HG02759 (cell line): ENCODE results near the gene SPSB3.

Experiments
- ATAC-seq: cut with Tn5 transposase; IDR thresholded peaks from one replicate; pipeline ENCODE4 v1.9.1; 2021; ENCODE audit warnings: mild to moderate bottlenecking, moderate library complexity; ENCODE audit not compliant: unreplicated experiment

The SPSB3 gene

DNA sequence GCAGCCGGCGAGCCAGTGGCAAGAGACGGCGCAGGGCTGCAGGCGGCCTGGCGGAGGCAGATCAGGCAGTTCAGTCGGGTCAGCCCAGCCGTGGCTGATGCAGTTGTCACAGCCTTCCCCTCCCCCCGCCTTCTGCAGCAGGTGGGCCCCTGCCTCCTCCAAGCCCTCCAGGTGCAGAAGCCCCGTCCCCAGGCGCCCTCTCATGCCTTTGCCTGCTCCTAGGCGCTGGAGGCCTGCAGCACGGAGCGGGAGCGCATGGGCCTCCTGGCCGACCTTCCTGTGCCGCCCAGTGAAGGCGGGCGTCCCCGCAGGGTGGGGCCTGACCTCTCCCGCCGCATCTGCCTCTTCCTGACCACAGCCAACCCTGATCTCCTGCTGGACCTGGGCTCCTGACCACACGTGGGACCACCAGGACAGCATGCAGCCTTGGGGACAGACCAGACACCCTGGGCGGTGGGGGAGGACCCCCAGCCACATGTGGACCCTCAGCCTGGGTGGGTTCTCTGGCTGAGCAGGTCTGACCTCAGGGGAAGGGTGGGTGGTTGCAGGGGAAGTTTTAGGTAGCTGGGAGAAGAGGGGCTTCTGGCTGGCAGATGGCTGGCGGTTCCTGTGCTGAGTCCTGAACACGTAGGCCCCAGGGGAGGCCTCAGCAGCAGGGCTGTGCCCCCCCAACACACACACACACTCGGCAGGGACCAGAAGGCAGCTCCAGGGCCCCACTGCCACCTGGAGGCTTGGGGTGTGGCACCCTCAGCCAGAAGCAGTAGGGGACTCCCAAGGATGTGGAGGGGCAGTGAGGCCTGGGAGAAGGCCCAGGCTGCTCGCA is 6.3 kb downstream of the SPSB3 start:
- no peak for ATAC-seq

GRCh38 chr16:1775006-1775845 is 7.1 kb downstream of the SPSB3 start:
- no peak for ATAC-seq

GRCh38 chr16:1774448-1774780 is 8.0 kb downstream of the SPSB3 start:
- ATAC-seq, result no peak

- no peak for ATAC-seq
These were observed 8.5 kb downstream of the SPSB3 start for GRCh38 chr16:1773703-1774447.

GRCh38 chr16:1772908-1773702 is 9.3 kb downstream of the SPSB3 start, which contains the start of gene MRPS34:
TSS of gene MRPS34 (minus strand) at chr16:1773134. CDS start at chr16:1773119, 15 bp downstream.
- ATAC-seq, result peak; percentile 62

GRCh38 chr16:1772362-1772907 is 9.9 kb downstream of the SPSB3 start, which contains the start of gene EME2:
TSS of gene EME2 (plus strand) at chr16:1772810. CDS start at chr16:1773228, 418 bp downstream.
- ATAC-seq, result peak; percentile 10

DNA sequence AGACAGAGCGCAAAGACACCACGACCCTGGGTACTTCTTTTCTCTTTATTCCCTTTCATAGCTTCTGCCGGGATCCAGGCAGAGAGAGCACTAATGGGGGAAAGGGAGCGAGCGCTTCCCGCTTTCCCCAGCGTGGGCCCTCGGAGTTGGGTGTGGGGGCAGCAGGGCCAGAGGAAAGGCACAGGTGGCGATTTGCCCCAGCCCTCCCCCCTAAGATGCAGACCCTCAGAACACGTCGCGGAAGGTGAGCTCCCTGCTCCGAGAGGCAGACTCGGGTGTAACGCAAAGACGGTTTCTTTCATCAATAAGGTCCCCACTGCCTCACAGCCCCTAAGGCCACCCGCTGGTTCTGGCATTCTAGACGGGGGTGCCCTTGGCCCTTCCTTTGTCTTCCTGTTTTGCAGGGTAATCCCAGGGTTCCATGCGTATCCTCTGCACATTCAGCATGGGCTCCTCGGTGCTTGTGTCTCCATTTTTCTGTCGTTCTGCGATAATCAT is 10.5 kb downstream of the SPSB3 start:
- no peak for ATAC-seq

DNA sequence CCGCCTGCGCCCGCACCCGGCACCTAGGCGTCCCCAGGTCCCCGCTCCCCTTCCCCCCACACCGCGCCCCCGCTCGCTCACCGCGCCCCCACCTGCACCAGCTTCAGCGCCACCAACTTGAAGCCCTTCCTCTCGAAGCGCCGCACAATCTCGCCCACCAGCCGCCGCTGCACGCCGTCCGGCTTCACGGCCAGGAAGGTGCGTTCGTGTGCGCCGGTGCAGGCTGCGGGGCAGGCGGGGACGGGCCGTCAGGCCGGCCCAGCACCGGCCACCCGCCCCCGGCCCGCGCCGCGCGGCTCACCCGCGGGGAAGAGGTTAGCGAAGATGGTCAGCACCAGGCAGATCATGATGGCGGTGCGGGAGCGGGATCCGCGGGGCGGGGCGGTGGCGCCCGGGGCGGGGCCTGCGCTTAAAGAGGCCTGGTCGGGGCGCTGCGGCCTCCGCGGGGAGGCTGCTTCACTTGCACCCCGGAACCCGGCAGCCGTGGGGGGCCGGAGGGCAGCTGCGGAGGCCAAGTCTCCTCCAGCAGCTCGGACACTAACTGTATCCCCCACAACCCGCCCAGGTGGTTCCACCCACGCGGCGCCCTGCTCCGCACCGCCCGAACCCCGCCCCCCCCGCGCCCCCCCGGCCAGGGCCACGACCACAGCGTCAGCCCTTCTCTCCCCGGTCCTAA is 11.0 kb downstream of the SPSB3 start, which contains the start of gene NME3:
Gene NME3 (minus strand): TSS at position 356 of the 676 bp plus-strand sequence. CDS start 9 bp downstream, at position 347.
- peak; percentile 33 for ATAC-seq

GRCh38 chr16:1770328-1771187 is 11.8 kb downstream of the SPSB3 start:
- ATAC-seq, result no peak

GRCh38 chr16:1769402-1770300 is 12.7 kb downstream of the SPSB3 start:
- ATAC-seq, result no peak

DNA sequence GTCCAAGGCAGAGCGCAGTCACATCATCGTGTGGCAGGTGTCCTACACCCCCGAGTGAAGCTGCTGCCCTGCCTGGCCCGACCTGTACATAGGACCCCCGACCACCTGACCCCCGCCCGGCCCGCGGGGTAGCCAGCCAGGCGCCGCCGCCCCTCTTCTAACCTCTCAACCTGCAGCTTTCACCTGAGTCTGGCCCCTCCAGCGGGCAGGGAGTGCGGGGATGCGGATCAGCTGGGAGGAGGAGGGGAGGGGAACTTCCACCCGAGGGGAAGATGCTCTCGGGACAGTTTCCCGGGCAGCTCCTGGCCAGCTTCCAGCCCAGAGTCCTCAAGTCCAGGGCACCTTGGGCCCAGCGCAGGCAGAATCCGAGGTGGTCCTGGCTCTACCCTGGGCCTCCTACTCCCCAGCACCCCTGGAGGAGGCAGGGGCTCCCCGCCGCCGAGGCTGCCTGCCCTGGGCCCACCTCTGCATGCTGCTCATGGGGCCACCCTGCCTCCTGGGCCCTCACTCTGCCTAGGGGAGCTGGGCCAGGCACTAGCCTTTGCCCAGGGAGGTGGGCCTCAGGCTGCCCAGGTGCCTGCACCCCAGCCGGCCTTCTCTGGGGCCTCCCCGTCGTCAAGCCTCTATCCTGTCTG is 13.5 kb downstream of the SPSB3 start:
- ATAC-seq, result no peak

GRCh38 chr16:1768061-1768766 is 14.2 kb downstream of the SPSB3 start:
- no peak for ATAC-seq

DNA sequence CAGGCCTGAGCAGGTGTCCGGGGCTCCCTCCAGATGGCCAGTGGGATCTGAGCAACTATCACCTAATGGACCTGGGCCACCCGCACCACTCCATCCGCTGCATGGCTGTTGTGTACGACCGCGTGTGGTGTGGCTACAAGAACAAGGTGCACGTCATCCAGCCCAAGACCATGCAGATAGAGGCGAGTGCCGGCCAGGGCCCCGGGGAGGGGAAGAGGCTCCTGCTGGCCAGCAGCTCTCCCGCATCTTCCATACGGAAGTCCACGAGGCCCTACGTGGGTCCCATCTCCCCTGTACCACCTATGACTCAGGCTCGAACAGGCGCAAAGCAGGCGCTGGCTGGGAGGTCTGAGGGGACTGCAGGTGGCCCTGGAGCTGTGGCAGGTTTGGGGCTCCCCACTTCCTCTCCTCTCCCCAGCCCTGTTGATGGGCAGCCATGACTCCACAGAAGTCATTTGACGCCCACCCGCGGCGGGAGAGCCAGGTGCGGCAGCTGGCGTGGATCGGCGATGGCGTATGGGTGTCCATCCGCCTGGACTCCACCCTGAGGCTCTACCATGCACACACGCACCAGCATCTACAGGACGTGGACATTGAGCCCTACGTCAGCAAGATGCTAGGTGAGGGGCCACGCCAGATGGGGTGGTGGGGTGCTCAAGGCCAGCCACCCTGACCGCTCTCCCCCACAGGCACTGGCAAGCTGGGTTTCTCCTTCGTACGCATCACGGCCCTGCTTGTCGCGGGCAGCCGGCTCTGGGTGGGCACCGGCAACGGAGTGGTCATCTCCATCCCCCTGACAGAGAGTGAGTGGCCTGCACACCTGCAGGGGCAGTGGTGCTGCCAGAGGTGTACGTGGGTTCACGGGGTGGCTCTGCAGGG is 15.0 kb downstream of the SPSB3 start:
- no peak for ATAC-seq

GRCh38 chr16:1766701-1767100 is 15.7 kb downstream of the SPSB3 start:
- no peak for ATAC-seq

GRCh38 chr16:1766231-1766630 is 16.1 kb downstream of the SPSB3 start:
- no peak for ATAC-seq
